Measurements from ENCODE around the gene SEPTIN2.
A peak's percentile ranks its signal among the peaks of the same experiment; 100 is the strongest.

The SEPTIN2 gene

GRCh38 chr2:241339839-241340630 is 24.3 kb downstream of the SEPTIN2 start:
- Histone ChIP-seq H3K4me1 (ENCODE audit: control insufficient read depth in 1 of 2, insufficient read depth in 1 of 2, low read depth in 1 of 2, low read length in 1 of 2) (peaks cover 32 to 33% of the 10 kb centered on the region in 2 experiments), H3K27me3 (no peaks in the 10 kb centered on the region), H3K4me3 (ENCODE audit: low read depth in 1 of 2, low read length in 1 of 2) (no peak overlapping the region), H3K9me3 (no peaks in the 10 kb centered on the region), H3K36me3 (peaks cover 59% of the 10 kb centered on the region), H3K27ac (peak overlapping the region; percentile 70)
- TF ChIP-seq, protein P1, sequence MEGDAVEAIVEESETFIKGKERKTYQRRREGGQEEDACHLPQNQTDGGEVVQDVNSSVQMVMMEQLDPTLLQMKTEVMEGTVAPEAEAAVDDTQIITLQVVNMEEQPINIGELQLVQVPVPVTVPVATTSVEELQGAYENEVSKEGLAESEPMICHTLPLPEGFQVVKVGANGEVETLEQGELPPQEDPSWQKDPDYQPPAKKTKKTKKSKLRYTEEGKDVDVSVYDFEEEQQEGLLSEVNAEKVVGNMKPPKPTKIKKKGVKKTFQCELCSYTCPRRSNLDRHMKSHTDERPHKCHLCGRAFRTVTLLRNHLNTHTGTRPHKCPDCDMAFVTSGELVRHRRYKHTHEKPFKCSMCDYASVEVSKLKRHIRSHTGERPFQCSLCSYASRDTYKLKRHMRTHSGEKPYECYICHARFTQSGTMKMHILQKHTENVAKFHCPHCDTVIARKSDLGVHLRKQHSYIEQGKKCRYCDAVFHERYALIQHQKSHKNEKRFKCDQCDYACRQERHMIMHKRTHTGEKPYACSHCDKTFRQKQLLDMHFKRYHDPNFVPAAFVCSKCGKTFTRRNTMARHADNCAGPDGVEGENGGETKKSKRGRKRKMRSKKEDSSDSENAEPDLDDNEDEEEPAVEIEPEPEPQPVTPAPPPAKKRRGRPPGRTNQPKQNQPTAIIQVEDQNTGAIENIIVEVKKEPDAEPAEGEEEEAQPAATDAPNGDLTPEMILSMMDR (IDR thresholded peaks at IDR 0.05), result no peak

GRCh38 chr2:241340631-241341163 is 25.0 kb downstream of the SEPTIN2 start:
- H3K27ac ChIP-seq, result peak overlapping the region; percentile 70
- H3K4me3 ChIP-seq (ENCODE audit: low read depth in 1 of 2, low read length in 1 of 2), result no peak overlapping the region
- no peaks in the 10 kb centered on the region for H3K9me3 ChIP-seq
- H3K36me3 ChIP-seq, result peaks cover 59% of the 10 kb centered on the region
- H3K27me3 ChIP-seq, result no peaks in the 10 kb centered on the region
- TF ChIP-seq, protein P1 (IDR thresholded peaks at IDR 0.05), result no peak
- peaks cover 33 to 34% of the 10 kb centered on the region in 2 experiments for H3K4me1 ChIP-seq (ENCODE audit: control insufficient read depth in 1 of 2, insufficient read depth in 1 of 2, low read depth in 1 of 2, low read length in 1 of 2)

- Histone ChIP-seq H3K36me3 (peaks cover 76% of the 10 kb centered on the region), H3K4me3 (ENCODE audit: low read depth in 1 of 2, low read length in 1 of 2) (no peak overlapping the region), H3K27ac (peak overlapping the region; percentile 19), H3K9me3 (no peaks in the 10 kb centered on the region), H3K27me3 (no peaks in the 10 kb centered on the region), H3K4me1 (ENCODE audit: control insufficient read depth in 1 of 2, insufficient read depth in 1 of 2, low read depth in 1 of 2, low read length in 1 of 2) (peaks cover 30 to 31% of the 10 kb centered on the region in 2 experiments)
- TF ChIP-seq, protein P1 (IDR thresholded peaks at IDR 0.05), result no peak
Observed at GRCh38 chr2:241344925-241345651, 29.4 kb downstream of the SEPTIN2 start.

GRCh38 chr2:241349941-241350340 is 34.2 kb downstream of the SEPTIN2 start:
- H3K4me1 ChIP-seq (ENCODE audit: control insufficient read depth in 1 of 2, insufficient read depth in 1 of 2, low read depth in 1 of 2, low read length in 1 of 2), result peaks cover 8 to 9% of the 10 kb centered on the region in 2 experiments
- peaks cover 95% of the 10 kb centered on the region for H3K36me3 ChIP-seq
- no peak overlapping the region for H3K4me3 ChIP-seq (ENCODE audit: low read depth in 1 of 2, low read length in 1 of 2)
- H3K27me3 ChIP-seq, result no peaks in the 10 kb centered on the region
- TF ChIP-seq, protein P1 (IDR thresholded peaks at IDR 0.05), result no peak
- no peaks in the 10 kb centered on the region for H3K9me3 ChIP-seq
- no peak overlapping the region for H3K27ac ChIP-seq

DNA sequence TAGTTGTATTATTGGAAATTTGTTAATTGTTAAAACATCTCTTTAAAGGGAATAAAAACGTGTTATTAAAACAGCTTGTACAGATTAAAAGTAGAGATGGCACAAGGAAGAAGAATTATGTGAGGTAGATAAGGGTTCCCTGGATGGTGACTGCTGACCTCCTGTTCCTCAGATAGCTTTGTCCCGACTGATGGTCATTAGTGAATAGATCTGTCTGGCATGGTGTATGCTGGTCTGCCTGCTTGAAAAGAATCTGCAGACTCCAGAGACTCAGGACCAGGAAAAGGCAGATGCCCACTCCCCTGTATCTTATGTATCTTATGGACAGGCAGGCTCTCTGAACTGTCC is 34.8 kb downstream of the SEPTIN2 start:
- Histone ChIP-seq H3K27ac (no peak overlapping the region), H3K9me3 (no peaks in the 10 kb centered on the region), H3K27me3 (no peaks in the 10 kb centered on the region), H3K4me3 (ENCODE audit: low read depth in 1 of 2, low read length in 1 of 2) (no peak overlapping the region), H3K4me1 (ENCODE audit: control insufficient read depth in 1 of 2, insufficient read depth in 1 of 2, low read depth in 1 of 2, low read length in 1 of 2) (peaks cover 12 to 13% of the 10 kb centered on the region in 2 experiments), H3K36me3 (peaks cover 89% of the 10 kb centered on the region)
- TF ChIP-seq, protein P1 (IDR thresholded peaks at IDR 0.05), result no peak
